Measurements from ENCODE around the gene SPPL2C. TPM values are rescaled to one million over a fixed set of nuclear protein-coding genes. Genes with fewer than 3 reads are reported as not detected.

Gene SPPL2C
- total RNA-seq, 1 experiment from 2014 or later, result not detected

DNA sequence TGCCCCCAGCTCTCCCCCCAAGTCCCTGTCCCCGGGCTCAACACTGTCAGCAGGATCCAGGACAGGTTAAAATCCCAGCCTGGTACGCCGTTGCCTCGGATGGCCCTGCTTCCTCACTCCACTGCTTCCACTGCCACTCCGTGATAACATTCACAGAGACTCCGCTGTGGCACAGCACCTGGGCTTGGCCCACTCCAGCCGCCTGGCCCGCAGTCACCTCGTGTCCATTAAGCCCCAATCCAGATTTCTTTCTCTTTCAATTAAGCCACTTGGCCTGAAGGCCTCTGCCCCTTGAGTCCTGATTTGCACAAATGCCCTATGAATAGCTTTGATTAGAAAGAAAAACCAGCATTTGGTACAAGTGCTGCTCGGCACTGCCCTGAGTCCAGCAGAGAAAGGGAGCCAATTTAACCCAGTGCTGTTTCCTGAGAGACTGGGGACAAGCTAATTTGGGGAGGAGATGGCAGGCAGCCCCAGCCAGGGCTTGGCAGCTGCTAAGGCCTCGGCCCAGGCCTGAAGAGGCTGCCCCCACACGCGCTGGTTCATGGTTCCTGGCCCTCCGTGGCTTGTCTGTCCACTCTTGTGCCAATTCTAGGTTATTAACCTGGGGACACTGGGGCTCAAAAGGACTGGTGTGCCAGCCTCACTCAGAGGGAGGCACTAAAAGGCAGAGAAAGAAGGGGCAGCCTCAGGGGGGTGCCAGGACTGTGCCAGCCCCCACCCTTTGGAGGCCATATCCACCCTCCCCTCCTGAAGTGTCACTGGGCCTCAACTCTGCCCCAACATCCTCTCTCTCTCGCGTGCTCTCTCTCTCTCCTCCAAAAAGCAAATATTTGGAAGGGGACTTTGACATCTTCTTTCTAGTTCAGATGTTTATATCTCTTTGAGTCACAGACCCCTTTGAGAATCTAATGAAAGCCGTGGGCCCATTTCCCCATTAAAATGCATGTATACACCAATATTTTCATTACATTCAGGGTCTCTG is 29.8 kb upstream of the SPPL2C start (continued):
- TF ChIP-seq, protein P1, sequence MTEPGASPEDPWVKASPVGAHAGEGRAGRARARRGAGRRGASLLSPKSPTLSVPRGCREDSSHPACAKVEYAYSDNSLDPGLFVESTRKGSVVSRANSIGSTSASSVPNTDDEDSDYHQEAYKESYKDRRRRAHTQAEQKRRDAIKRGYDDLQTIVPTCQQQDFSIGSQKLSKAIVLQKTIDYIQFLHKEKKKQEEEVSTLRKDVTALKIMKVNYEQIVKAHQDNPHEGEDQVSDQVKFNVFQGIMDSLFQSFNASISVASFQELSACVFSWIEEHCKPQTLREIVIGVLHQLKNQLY (CRISPR knock-in tag; IDR thresholded peaks at IDR 0.05), result no peak
- no peak for TF ChIP-seq ZNF317 (CRISPR knock-in tag; IDR thresholded peaks at IDR 0.05; ENCODE audit: borderline replicate concordance, low read depth)

DNA sequence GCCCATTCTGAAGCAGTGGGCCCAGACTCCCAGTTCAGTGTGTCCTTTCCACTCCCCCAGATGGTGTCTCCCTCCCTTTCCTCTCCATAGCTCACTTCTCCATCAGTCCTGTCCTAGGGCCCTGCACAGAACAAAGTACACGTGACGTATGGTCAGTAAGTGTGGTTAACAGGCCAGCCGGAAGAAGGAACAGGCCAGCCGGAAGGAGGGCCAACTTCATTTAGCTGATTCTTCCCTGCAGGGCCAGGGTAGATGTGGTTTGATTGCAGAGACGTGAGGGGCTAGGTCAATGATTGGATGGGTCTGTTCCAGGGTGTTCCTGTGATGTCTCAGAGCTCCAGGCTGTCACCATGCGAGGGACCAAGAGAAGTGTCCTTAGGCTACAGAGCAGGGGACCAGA is 28.9 kb upstream of the SPPL2C start:
- DNase-seq (ENCODE audit: low spot score) (no peak), ATAC-seq (no peak)
- POLR2A ChIA-PET, result no interaction called here
- H3K27me3 Mint-ChIP-seq (ENCODE audit: low read depth), result no peaks in the 10 kb centered on the region; the same call in 1 of the 2 replicates
- H3K27ac Mint-ChIP-seq, result no peak overlapping the region
- CTCF ChIA-PET, result interaction anchor here (0.5 to 8.4 kb wide), 8 partner anchors 16 to 767 kb away, joined by 3 to 103 read pairs (median 4); partner anchors contain the start of genes CRHR1 and MAPT
- TF ChIP-seq, protein P2, sequence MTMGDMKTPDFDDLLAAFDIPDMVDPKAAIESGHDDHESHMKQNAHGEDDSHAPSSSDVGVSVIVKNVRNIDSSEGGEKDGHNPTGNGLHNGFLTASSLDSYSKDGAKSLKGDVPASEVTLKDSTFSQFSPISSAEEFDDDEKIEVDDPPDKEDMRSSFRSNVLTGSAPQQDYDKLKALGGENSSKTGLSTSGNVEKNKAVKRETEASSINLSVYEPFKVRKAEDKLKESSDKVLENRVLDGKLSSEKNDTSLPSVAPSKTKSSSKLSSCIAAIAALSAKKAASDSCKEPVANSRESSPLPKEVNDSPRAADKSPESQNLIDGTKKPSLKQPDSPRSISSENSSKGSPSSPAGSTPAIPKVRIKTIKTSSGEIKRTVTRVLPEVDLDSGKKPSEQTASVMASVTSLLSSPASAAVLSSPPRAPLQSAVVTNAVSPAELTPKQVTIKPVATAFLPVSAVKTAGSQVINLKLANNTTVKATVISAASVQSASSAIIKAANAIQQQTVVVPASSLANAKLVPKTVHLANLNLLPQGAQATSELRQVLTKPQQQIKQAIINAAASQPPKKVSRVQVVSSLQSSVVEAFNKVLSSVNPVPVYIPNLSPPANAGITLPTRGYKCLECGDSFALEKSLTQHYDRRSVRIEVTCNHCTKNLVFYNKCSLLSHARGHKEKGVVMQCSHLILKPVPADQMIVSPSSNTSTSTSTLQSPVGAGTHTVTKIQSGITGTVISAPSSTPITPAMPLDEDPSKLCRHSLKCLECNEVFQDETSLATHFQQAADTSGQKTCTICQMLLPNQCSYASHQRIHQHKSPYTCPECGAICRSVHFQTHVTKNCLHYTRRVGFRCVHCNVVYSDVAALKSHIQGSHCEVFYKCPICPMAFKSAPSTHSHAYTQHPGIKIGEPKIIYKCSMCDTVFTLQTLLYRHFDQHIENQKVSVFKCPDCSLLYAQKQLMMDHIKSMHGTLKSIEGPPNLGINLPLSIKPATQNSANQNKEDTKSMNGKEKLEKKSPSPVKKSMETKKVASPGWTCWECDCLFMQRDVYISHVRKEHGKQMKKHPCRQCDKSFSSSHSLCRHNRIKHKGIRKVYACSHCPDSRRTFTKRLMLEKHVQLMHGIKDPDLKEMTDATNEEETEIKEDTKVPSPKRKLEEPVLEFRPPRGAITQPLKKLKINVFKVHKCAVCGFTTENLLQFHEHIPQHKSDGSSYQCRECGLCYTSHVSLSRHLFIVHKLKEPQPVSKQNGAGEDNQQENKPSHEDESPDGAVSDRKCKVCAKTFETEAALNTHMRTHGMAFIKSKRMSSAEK (CRISPR knock-in tag; IDR thresholded peaks at IDR 0.05; ENCODE audit: borderline replicate concordance), result no peak
- H3K4me1 Mint-ChIP-seq, result peaks cover 14% of the 10 kb centered on the region
- H3K36me3 Mint-ChIP-seq, result no peaks in the 10 kb centered on the region
- H3K9me3 Mint-ChIP-seq, result no peaks in the 10 kb centered on the region
- H3K4me3 Mint-ChIP-seq, result no peak overlapping the region

DNA sequence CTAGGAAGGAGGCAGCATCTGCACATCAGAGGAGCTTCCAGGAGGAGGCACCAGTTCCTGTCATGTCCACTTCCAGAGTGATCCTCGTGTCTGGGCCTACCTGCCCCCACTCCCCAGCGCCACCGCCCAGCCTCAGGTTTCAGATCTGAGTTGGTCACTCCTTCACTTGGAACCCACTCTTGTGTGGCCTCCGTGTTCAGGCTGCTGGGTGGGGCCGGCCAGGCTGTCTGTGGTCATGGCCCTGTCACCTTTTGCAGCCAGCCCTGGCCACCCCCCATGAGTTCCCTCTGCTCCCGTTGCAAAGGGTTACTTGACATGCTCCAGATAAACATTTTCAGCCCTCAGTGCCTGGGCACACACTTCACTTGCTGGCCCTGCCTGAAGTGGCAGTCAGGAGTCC is 26.6 kb upstream of the SPPL2C start:
- H3K4me1 Mint-ChIP-seq, result peaks cover 6% of the 10 kb centered on the region; the same call in 1 of the 2 replicates
- no peaks in the 10 kb centered on the region for H3K9me3 Mint-ChIP-seq
- H3K27me3 Mint-ChIP-seq (ENCODE audit: low read depth), result no peaks in the 10 kb centered on the region; the same call in 1 of the 2 replicates
- ChIA-PET POLR2A (no interaction called here), CTCF (interaction anchor here (0.9 to 8.4 kb wide), 5 partner anchors 14 to 154 kb away, joined by 3 to 103 read pairs (median 6); partner anchors contain the start of gene CRHR1)
- H3K36me3 Mint-ChIP-seq, result no peaks in the 10 kb centered on the region
- H3K4me3 Mint-ChIP-seq, result no peak overlapping the region
- DNase-seq (ENCODE audit: low spot score), result no peak
- no peak overlapping the region for H3K27ac Mint-ChIP-seq
- ATAC-seq, result no peak
- TF ChIP-seq FOXK1 (CRISPR knock-in tag; IDR thresholded peaks at IDR 0.05) (no peak), GRHL2 (CRISPR knock-in tag; IDR thresholded peaks at IDR 0.05; ENCODE audit: insufficient replicate concordance, severe bottlenecking) (no peak), ZNF263 (CRISPR knock-in tag; IDR thresholded peaks at IDR 0.05; ENCODE audit: low read depth) (no peak), FOXJ3 (CRISPR knock-in tag; IDR thresholded peaks at IDR 0.05; ENCODE audit: borderline replicate concordance) (no peak), ZNF317 (CRISPR knock-in tag; IDR thresholded peaks at IDR 0.05; ENCODE audit: borderline replicate concordance, low read depth) (no peak), OVOL2 (CRISPR knock-in tag; IDR thresholded peaks at IDR 0.05; ENCODE audit: borderline replicate concordance) (no peak), TEAD4 (CRISPR knock-in tag; IDR thresholded peaks at IDR 0.05) (no peak), IRF2 (CRISPR knock-in tag; IDR thresholded peaks at IDR 0.05; ENCODE audit: borderline replicate concordance, low read depth) (no peak), ZNF416 (CRISPR knock-in tag; IDR thresholded peaks at IDR 0.05) (no peak), ATF1 (CRISPR knock-in tag; IDR thresholded peaks at IDR 0.05) (no peak), SMAD4 (CRISPR knock-in tag; IDR thresholded peaks at IDR 0.05) (no peak), NFATC4 (CRISPR knock-in tag; IDR thresholded peaks at IDR 0.05) (no peak)
- TF ChIP-seq, protein P3, sequence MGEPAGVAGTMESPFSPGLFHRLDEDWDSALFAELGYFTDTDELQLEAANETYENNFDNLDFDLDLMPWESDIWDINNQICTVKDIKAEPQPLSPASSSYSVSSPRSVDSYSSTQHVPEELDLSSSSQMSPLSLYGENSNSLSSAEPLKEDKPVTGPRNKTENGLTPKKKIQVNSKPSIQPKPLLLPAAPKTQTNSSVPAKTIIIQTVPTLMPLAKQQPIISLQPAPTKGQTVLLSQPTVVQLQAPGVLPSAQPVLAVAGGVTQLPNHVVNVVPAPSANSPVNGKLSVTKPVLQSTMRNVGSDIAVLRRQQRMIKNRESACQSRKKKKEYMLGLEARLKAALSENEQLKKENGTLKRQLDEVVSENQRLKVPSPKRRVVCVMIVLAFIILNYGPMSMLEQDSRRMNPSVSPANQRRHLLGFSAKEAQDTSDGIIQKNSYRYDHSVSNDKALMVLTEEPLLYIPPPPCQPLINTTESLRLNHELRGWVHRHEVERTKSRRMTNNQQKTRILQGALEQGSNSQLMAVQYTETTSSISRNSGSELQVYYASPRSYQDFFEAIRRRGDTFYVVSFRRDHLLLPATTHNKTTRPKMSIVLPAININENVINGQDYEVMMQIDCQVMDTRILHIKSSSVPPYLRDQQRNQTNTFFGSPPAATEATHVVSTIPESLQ (CRISPR knock-in tag; IDR thresholded peaks at IDR 0.05), result no peak
- TF ChIP-seq, protein P4, sequence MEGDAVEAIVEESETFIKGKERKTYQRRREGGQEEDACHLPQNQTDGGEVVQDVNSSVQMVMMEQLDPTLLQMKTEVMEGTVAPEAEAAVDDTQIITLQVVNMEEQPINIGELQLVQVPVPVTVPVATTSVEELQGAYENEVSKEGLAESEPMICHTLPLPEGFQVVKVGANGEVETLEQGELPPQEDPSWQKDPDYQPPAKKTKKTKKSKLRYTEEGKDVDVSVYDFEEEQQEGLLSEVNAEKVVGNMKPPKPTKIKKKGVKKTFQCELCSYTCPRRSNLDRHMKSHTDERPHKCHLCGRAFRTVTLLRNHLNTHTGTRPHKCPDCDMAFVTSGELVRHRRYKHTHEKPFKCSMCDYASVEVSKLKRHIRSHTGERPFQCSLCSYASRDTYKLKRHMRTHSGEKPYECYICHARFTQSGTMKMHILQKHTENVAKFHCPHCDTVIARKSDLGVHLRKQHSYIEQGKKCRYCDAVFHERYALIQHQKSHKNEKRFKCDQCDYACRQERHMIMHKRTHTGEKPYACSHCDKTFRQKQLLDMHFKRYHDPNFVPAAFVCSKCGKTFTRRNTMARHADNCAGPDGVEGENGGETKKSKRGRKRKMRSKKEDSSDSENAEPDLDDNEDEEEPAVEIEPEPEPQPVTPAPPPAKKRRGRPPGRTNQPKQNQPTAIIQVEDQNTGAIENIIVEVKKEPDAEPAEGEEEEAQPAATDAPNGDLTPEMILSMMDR (IDR thresholded peaks at IDR 0.05), result no peak
- TF ChIP-seq, protein P5, sequence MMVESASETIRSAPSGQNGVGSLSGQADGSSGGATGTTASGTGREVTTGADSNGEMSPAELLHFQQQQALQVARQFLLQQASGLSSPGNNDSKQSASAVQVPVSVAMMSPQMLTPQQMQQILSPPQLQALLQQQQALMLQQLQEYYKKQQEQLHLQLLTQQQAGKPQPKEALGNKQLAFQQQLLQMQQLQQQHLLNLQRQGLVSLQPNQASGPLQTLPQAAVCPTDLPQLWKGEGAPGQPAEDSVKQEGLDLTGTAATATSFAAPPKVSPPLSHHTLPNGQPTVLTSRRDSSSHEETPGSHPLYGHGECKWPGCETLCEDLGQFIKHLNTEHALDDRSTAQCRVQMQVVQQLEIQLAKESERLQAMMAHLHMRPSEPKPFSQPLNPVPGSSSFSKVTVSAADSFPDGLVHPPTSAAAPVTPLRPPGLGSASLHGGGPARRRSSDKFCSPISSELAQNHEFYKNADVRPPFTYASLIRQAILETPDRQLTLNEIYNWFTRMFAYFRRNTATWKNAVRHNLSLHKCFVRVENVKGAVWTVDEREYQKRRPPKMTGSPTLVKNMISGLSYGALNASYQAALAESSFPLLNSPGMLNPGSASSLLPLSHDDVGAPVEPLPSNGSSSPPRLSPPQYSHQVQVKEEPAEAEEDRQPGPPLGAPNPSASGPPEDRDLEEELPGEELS (CRISPR knock-in tag; IDR thresholded peaks at IDR 0.05), result no peak
